H9 (cell line): ENCODE measurements around the gene SULT2B1. TPM values are rescaled to one million over a fixed set of nuclear protein-coding genes. Genes with fewer than 3 reads are reported as not detected.

ENCODE experiments used
- DNase-seq: peaks from one replicate; pipeline ENCODE4 v3.0.0-alpha.2; 2017
- H2AFZ ChIP-seq: one replicate; pipeline ENCODE4 v1.6.1; 2013; ENCODE audit warnings: mild to moderate bottlenecking, low read length, control low read depth, moderate library complexity
- H2AK5ac ChIP-seq: 2 replicates; pipeline ENCODE4 v1.6.1; 2013; ENCODE audit warnings: low read length, control low read depth, mixed read lengths; ENCODE audit not compliant: insufficient read length
- H2BK120ac ChIP-seq: one replicate; pipeline ENCODE4 v1.6.1; 2013; ENCODE audit warnings: low read depth, mild to moderate bottlenecking, low read length, control low read depth, inconsistent platforms; ENCODE audit not compliant: poor library complexity, severe bottlenecking
- H2BK12ac ChIP-seq: 2 replicates; pipeline ENCODE4 v1.6.1; 2013; ENCODE audit warnings: low read length, control low read depth, mixed read lengths, low read depth; ENCODE audit not compliant: insufficient read length
- H2BK15ac ChIP-seq: 2 replicates; pipeline ENCODE4 v1.6.1; 2013; ENCODE audit warnings: low read depth, low read length, control low read depth
- H2BK20ac ChIP-seq: one replicate; pipeline ENCODE4 v1.6.1; 2013; ENCODE audit warnings: low read depth, mild to moderate bottlenecking, low read length, control low read depth, inconsistent platforms; ENCODE audit not compliant: poor library complexity, severe bottlenecking
- H2BK5ac ChIP-seq: 2 replicates; pipeline ENCODE4 v1.6.1; 2013; ENCODE audit warnings: low read length, control low read depth, mixed read lengths; ENCODE audit not compliant: insufficient read length
- H3K14ac ChIP-seq: 2 replicates; pipeline ENCODE4 v1.6.1; 2013; ENCODE audit warnings: low read length, control low read depth; ENCODE audit not compliant: insufficient read depth
- H3K18ac ChIP-seq: 2 replicates; pipeline ENCODE4 v1.6.1; 2013; ENCODE audit warnings: low read depth, mild to moderate bottlenecking, mixed read lengths, low read length, control low read depth; ENCODE audit not compliant: insufficient read length
- H3K23ac ChIP-seq: 2 replicates; pipeline ENCODE4 v1.6.1; 2013; ENCODE audit warnings: low read length, control low read depth, mixed read lengths, low read depth; ENCODE audit not compliant: insufficient read length
- H3K23me2 ChIP-seq: 2 replicates; pipeline ENCODE4 v1.6.1; 2013; ENCODE audit warnings: low read depth, mild to moderate bottlenecking, mixed read lengths, low read length, control low read depth; ENCODE audit not compliant: insufficient read length, poor library complexity, severe bottlenecking
- H3K27ac ChIP-seq: 2 replicates; pipeline ENCODE4 v1.5.1; 2013; ENCODE audit warnings: low read length, control low read depth, mixed read lengths, low read depth; ENCODE audit not compliant: insufficient read length
- H3K27me3 ChIP-seq: 2 replicates; pipeline ENCODE4 v1.6.1; 2013; ENCODE audit warnings: low read length, control low read depth, inconsistent platforms; ENCODE audit not compliant: insufficient read depth
- H3K4ac ChIP-seq: 2 replicates; pipeline ENCODE4 v1.6.1; 2013; ENCODE audit warnings: low read depth, mild to moderate bottlenecking, control low read depth, inconsistent platforms, low read length, moderate library complexity
- H3K4me1 ChIP-seq: 2 replicates; pipeline ENCODE4 v1.6.1; 2013; ENCODE audit warnings: low read length, control low read depth, inconsistent platforms; ENCODE audit not compliant: insufficient read depth
- H3K4me2 ChIP-seq: 2 replicates; pipeline ENCODE4 v1.6.1; 2013; ENCODE audit warnings: low read length, control low read depth, mixed read lengths; ENCODE audit not compliant: insufficient read length, insufficient read depth
- H3K56ac ChIP-seq: 2 replicates; pipeline ENCODE4 v1.6.1; 2013; ENCODE audit warnings: low read depth, mild to moderate bottlenecking, mixed read lengths, low read length, control low read depth; ENCODE audit not compliant: insufficient read length
- H3K79me1 ChIP-seq: 2 replicates; pipeline ENCODE4 v1.6.1; 2013; ENCODE audit warnings: low read depth, mild to moderate bottlenecking, moderate library complexity, low read length, control low read depth, inconsistent platforms; ENCODE audit not compliant: insufficient read depth, poor library complexity, severe bottlenecking
- H3K79me2 ChIP-seq: 2 replicates; pipeline ENCODE4 v1.6.1; 2013; ENCODE audit warnings: low read length, control low read depth, inconsistent platforms; ENCODE audit not compliant: insufficient read depth
- H3K9ac ChIP-seq: 2 replicates; pipeline ENCODE4 v1.6.1; 2013; ENCODE audit warnings: low read length, control low read depth, mixed read lengths; ENCODE audit not compliant: insufficient read length; ENCODE audit errors: extremely low read depth
- H3K9me3 ChIP-seq: one replicate; pipeline ENCODE4 v1.6.1; 2013; ENCODE audit warnings: low read depth, low read length, inconsistent platforms; ENCODE audit not compliant: control insufficient read depth
- H3T11ph ChIP-seq: one replicate; pipeline ENCODE4 v1.6.1; 2013; ENCODE audit warnings: mild to moderate bottlenecking, low read length, control low read depth, inconsistent platforms
- H4K20me1 ChIP-seq: one replicate; pipeline ENCODE4 v1.6.1; 2013; ENCODE audit not compliant: control insufficient read depth, insufficient read length, insufficient read depth
- H4K5ac ChIP-seq: 2 replicates; pipeline ENCODE4 v1.6.1; 2013; ENCODE audit warnings: low read depth, mild to moderate bottlenecking, mixed read lengths, low read length, control low read depth; ENCODE audit not compliant: insufficient read length
- H4K8ac ChIP-seq: replicated peaks from 2 replicates; pipeline ENCODE4 v1.6.1; 2013; ENCODE audit warnings: low read length, control low read depth, mixed read lengths, low read depth; ENCODE audit not compliant: insufficient read length
- H4K91ac ChIP-seq: 2 replicates; pipeline ENCODE4 v1.6.1; 2013; ENCODE audit warnings: low read depth, mild to moderate bottlenecking, moderate library complexity, mixed read lengths, low read length, control low read depth; ENCODE audit not compliant: insufficient read length
- H3K27ac Mint-ChIP-seq, 3 experiments: 2 replicates in 2 of 3; 3 replicates in 1 of 3; pipeline ENCODE4 v1.8.0; 2020 to 2021; ENCODE audit warnings: mixed read lengths in 3 of 3, mild to moderate bottlenecking in 1 of 3, moderate library complexity in 1 of 3
- H3K27me3 Mint-ChIP-seq: 2 replicates; pipeline ENCODE4 v1.8.0; 2021; ENCODE audit warnings: low read depth, mild to moderate bottlenecking, moderate library complexity, mixed read lengths
- H3K36me3 Mint-ChIP-seq, 3 experiments: 2 replicates in 2 of 3; 3 replicates in 1 of 3; pipeline ENCODE4 v1.8.0; 2020 to 2021; ENCODE audit warnings: low read depth in 3 of 3, mixed read lengths in 3 of 3; ENCODE audit not compliant: insufficient read depth in 1 of 3
- H3K4me1 Mint-ChIP-seq, 2 experiments: 2 replicates each; pipeline ENCODE4 v1.8.0; 2020; ENCODE audit warnings: mixed read lengths in 2 of 2
- H3K4me3 Mint-ChIP-seq, 2 experiments: 2 replicates in 1 of 2; 3 replicates in 1 of 2; pipeline ENCODE4 v1.8.0; 2020 to 2021; ENCODE audit warnings: mild to moderate bottlenecking in 2 of 2, mixed read lengths in 2 of 2, moderate library complexity in 1 of 2
- H3K9me3 Mint-ChIP-seq, 2 experiments: 2 replicates in 1 of 2; 3 replicates in 1 of 2; pipeline ENCODE4 v1.8.0; 2020; ENCODE audit warnings: mild to moderate bottlenecking in 2 of 2, mixed read lengths in 2 of 2, moderate library complexity in 1 of 2
- CTCF ChIP-seq: fragments of 200-600 bp; sonication (generic); conservative IDR thresholded peaks from 3 replicates; pipeline ENCODE4 v1.8.0; 2021; ENCODE audit warnings: antibody characterized with exemption, mild to moderate bottlenecking
- WGBS: extraction: QIAGEN DNeasy Blood & Tissue Kit; methylation state at CpG from one replicate; pipeline ENCODE4 v1.1.7; 2013; ENCODE audit warnings: missing lambda C conversion rate, low lambda C conversion rate, mixed read lengths; ENCODE audit not compliant: insufficient read length; ENCODE audit errors: extremely low coverage; 5-methylcytosine and 5-hydroxymethylcytosine counted together
- total RNA-seq: library from RNA; stranded (reverse); gene quantifications from 2 replicates; pipeline ENCODE4 v1.2.1, GENCODE V29; 2021

Gene SULT2B1
- total RNA-seq, 1 experiment from 2014 or later: 1.7 TPM

- H3K4me2 ChIP-seq: no peak overlapping the region
- no peak overlapping the region for H3K27ac ChIP-seq
- H3K4ac ChIP-seq: no peak overlapping the region
- no peak for TF ChIP-seq CTCF
- H4K8ac ChIP-seq: no peak overlapping the region
- peaks cover 2% of the 10 kb centered on the region; the same call in 1 of the 2 replicates for H3K27me3 ChIP-seq
- no peak overlapping the region for H2BK20ac ChIP-seq
- H2AK5ac ChIP-seq: no peak overlapping the region
- H3K14ac ChIP-seq: no peak overlapping the region
- H3K27ac Mint-ChIP-seq: no peak overlapping the region
- H2BK120ac ChIP-seq: no peak overlapping the region
- peaks cover 13 to 14% of the 10 kb centered on the region in 2 experiments for H3K4me1 Mint-ChIP-seq
- H4K20me1 ChIP-seq: no peaks in the 10 kb centered on the region
- no peak overlapping the region for H2AFZ ChIP-seq
- DNase-seq: no peak
- H3K18ac ChIP-seq: no peak overlapping the region
- no peak overlapping the region for H2BK5ac ChIP-seq
- H2BK15ac ChIP-seq: no peak overlapping the region
- peaks cover 6% of the 10 kb centered on the region for H3K27me3 Mint-ChIP-seq
- 0 out of 7 replicates have a peak, but pooled peaks cover 0 to 5% (median 0%) of the 10 kb centered on the region in 3 experiments for H3K36me3 Mint-ChIP-seq
- H3K23me2 ChIP-seq: peaks cover 12% of the 10 kb centered on the region
- H3T11ph ChIP-seq: no peak overlapping the region
- no peak overlapping the region for H3K9ac ChIP-seq
- no peak overlapping the region for H4K91ac ChIP-seq
- H3K9me3 Mint-ChIP-seq: no peaks in the 10 kb centered on the region
- no peak overlapping the region for H4K5ac ChIP-seq
- no peak overlapping the region for H3K23ac ChIP-seq
- H3K56ac ChIP-seq: no peak overlapping the region
- no peaks in the 10 kb centered on the region for H3K79me2 ChIP-seq
- H3K4me1 ChIP-seq: no peaks in the 10 kb centered on the region
- H2BK12ac ChIP-seq: no peak overlapping the region
- WGBS: no CpG with 5 or more reads among the region's 32 CpGs
- H3K4me3 Mint-ChIP-seq: no peak overlapping the region; a peak in 1 of 5 replicates
- H3K9me3 ChIP-seq: no peaks in the 10 kb centered on the region
- H3K79me1 ChIP-seq: no peaks in the 10 kb centered on the region
Observed at GRCh38 chr19:48508729-48509411, 43.1 kb upstream of the SULT2B1 start.
